ENCODE data around the gene CALR3. TPM values are rescaled to one million over a fixed set of nuclear protein-coding genes. Genes with fewer than 3 reads are reported as not detected.

The CALR3 gene
- total and polyA plus RNA-seq, 2 of the 13 experiments (the other 11 are each of a cell fraction or from before 2014, with no cell fraction given), result not detected

DNA sequence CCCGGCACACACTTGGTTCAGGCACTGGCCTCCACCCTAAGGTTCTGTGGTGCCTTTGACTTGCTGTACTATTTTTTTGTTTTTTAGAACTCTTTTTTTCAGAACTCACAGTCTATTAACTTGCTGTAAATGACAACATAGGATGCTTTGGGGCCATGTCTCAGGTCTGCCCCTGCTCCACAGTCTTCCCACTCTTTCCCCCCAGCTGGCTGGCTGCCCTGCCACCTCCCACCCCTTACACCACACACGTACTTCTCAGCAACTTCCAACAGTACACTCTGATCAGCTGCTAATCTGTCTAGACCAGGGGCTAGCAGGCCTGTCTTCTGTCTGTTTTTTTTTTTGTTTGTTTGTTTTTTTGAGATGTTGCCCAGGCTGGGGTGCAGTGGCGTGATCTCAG, 8.3 kb upstream of the CALR3 start:
- TF ChIP-seq FOXA1 (IDR thresholded peaks at IDR 0.05) (no peak), FOXA1 (CRISPR knock-in tag; IDR thresholded peaks at IDR 0.05) (no peak), ZHX1 (CRISPR knock-in tag; IDR thresholded peaks at IDR 0.05; ENCODE audit: low read depth) (no peak), RCOR2 (CRISPR knock-in tag; IDR thresholded peaks at IDR 0.05) (no peak), ZNF781 (CRISPR knock-in tag; IDR thresholded peaks at IDR 0.05; ENCODE audit: borderline replicate concordance, not compliant biosample characterization) (no peak), ZNF34 (CRISPR knock-in tag; IDR thresholded peaks at IDR 0.05; ENCODE audit: borderline replicate concordance) (no peak), ZNF800 (CRISPR knock-in tag; IDR thresholded peaks at IDR 0.05) (no peak), MED1 (CRISPR knock-in tag; IDR thresholded peaks at IDR 0.05) (no peak), FOXJ3 (CRISPR knock-in tag; IDR thresholded peaks at IDR 0.05; ENCODE audit: borderline replicate concordance) (no peak), THAP11 (CRISPR knock-in tag; IDR thresholded peaks at IDR 0.05) (no peak), ZNF773 (CRISPR knock-in tag; IDR thresholded peaks at IDR 0.05; ENCODE audit: borderline replicate concordance) (no peak)
- TF ChIP-seq, protein P1, sequence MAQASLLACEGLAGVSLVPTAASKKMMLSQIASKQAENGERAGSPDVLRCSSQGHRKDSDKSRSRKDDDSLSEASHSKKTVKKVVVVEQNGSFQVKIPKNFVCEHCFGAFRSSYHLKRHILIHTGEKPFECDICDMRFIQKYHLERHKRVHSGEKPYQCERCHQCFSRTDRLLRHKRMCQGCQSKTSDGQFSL (CRISPR knock-in tag; IDR thresholded peaks at IDR 0.05), result no peak
- TF ChIP-seq, protein P2, sequence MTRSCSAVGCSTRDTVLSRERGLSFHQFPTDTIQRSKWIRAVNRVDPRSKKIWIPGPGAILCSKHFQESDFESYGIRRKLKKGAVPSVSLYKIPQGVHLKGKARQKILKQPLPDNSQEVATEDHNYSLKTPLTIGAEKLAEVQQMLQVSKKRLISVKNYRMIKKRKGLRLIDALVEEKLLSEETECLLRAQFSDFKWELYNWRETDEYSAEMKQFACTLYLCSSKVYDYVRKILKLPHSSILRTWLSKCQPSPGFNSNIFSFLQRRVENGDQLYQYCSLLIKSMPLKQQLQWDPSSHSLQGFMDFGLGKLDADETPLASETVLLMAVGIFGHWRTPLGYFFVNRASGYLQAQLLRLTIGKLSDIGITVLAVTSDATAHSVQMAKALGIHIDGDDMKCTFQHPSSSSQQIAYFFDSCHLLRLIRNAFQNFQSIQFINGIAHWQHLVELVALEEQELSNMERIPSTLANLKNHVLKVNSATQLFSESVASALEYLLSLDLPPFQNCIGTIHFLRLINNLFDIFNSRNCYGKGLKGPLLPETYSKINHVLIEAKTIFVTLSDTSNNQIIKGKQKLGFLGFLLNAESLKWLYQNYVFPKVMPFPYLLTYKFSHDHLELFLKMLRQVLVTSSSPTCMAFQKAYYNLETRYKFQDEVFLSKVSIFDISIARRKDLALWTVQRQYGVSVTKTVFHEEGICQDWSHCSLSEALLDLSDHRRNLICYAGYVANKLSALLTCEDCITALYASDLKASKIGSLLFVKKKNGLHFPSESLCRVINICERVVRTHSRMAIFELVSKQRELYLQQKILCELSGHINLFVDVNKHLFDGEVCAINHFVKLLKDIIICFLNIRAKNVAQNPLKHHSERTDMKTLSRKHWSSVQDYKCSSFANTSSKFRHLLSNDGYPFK (CRISPR knock-in tag; IDR thresholded peaks at IDR 0.05; ENCODE audit: borderline replicate concordance), result no peak
- no peak overlapping the region for H3K27ac ChIP-seq (ENCODE audit: extremely low read length, insufficient read depth, low read length)
- in situ Hi-C loops (cut with HindIII; ENCODE audit: extremely low pct_ligation_motif_present, low pct_unique_long_range_greater_than_20kb), result no loop called here
- 97% methylated on average over 3 of the region's 3 CpGs for WGBS (ENCODE audit: low lambda C conversion rate)
- peaks cover 7 to 32% of the 10 kb centered on the region in 2 experiments; a peak in 3 of 5 replicates for H3K36me3 ChIP-seq (replicated peaks in 1 of 2; ENCODE audit: control insufficient read depth in 1 of 2, insufficient read depth in 2 of 2, low read length in 2 of 2)
- H3K27me3 ChIP-seq (ENCODE audit: control insufficient read depth in 1 of 2, insufficient read depth in 2 of 2, low read length in 2 of 2), result no peaks in the 10 kb centered on the region
- no peak overlapping the region for H3K4me2 ChIP-seq (ENCODE audit: low read depth, low read length)
- H3K4me1 ChIP-seq (ENCODE audit: insufficient read depth, low read length), result no peaks in the 10 kb centered on the region
- no peak overlapping the region for H2AFZ ChIP-seq (ENCODE audit: low read length)
- no peaks in the 10 kb centered on the region for H4K20me1 ChIP-seq (ENCODE audit: insufficient read depth, low read length)
- BruUV-seq (replicated peaks), result no TSS peak
- no peak for ATAC-seq
- no peak for DNase-seq (ENCODE audit: low spot score)
- no peak overlapping the region for H3K9ac ChIP-seq (ENCODE audit: insufficient read depth, low read depth, low read length)
- no peak overlapping the region for H3K4me3 ChIP-seq (replicated peaks in 1 of 3; ENCODE audit: insufficient read depth in 1 of 3, low read depth in 2 of 3, low read length in 3 of 3)
- no peaks in the 10 kb centered on the region for H3K79me2 ChIP-seq (ENCODE audit: insufficient read depth, low read length)
- ChIA-PET CTCF (ENCODE audit: low intra/inter-chr PET ratio, low total read pairs) (no interaction called here), POLR2A (no interaction called here)
- FAIRE-seq, result no peak
- no peaks in the 10 kb centered on the region for H3K9me3 ChIP-seq (ENCODE audit: low read length)
- intact Hi-C loops (cut with micrococcal nuclease; ENCODE audit: unreplicated experiment), result no loop called here
